Forelimb muscle (tissue), 1 donor: Measurements from ENCODE around the gene PRCD. TPM values are rescaled to one million over a fixed set of nuclear protein-coding genes. Genes with fewer than 3 reads are reported as not detected.

Source experiments
- DNase-seq: peaks from one replicate; pipeline ENCODE4 v3.0.0-alpha.2; 2013; ENCODE audit warnings: low read depth
- polyA plus RNA-seq: library from polyadenylated mRNA; unstranded; fragments of 120-200 nt; gene quantifications from one replicate; pipeline ENCODE4 v1.2.1, GENCODE V29; 2013; ENCODE audit not compliant: insufficient read length

PRCD gene
- polyA plus RNA-seq, 1 donor = 4.8 TPM

- peak; percentile 90 for DNase-seq
Observed at GRCh38 chr17:76540381-76541300, 797 bp downstream of the PRCD start.

GRCh38 chr17:76541739-76542454 is 2.1 kb downstream of the PRCD start:
- DNase-seq = no peak

GRCh38 chr17:76542566-76542971 is 2.7 kb downstream of the PRCD start:
- DNase-seq = no peak

GRCh38 chr17:76542984-76543383 is 3.1 kb downstream of the PRCD start:
- DNase-seq = no peak

GRCh38 chr17:76543482-76543825 is 3.6 kb downstream of the PRCD start:
- no peak for DNase-seq

GRCh38 chr17:76543826-76544545 is 4.1 kb downstream of the PRCD start:
- no peak for DNase-seq

- no peak for DNase-seq
Observed at GRCh38 chr17:76544546-76545365, 4.9 kb downstream of the PRCD start.

GRCh38 chr17:76545918-76546555 is 6.2 kb downstream of the PRCD start:
- no peak for DNase-seq

- DNase-seq = no peak
Observed at GRCh38 chr17:76546556-76547182, 6.8 kb downstream of the PRCD start.

- DNase-seq = no peak
Observed at GRCh38 chr17:76547183-76547641, 7.4 kb downstream of the PRCD start.

- DNase-seq = no peak
Observed at GRCh38 chr17:76547642-76548202, 7.9 kb downstream of the PRCD start.

GRCh38 chr17:76548378-76549214 is 8.8 kb downstream of the PRCD start:
- DNase-seq = no peak

- no peak for DNase-seq
Observed at GRCh38 chr17:76549215-76549518, 9.3 kb downstream of the PRCD start.

GRCh38 chr17:76549539-76549938 is 9.7 kb downstream of the PRCD start:
- DNase-seq = no peak

GRCh38 chr17:76550712-76551615 is 11.1 kb downstream of the PRCD start:
- no peak for DNase-seq

GRCh38 chr17:76551685-76552084 is 11.8 kb downstream of the PRCD start:
- DNase-seq = no peak

GRCh38 chr17:76553178-76553908 is 13.5 kb downstream of the PRCD start:
- no peak for DNase-seq

- DNase-seq = no peak
Observed at GRCh38 chr17:76554131-76554530, 14.3 kb downstream of the PRCD start.
